Measurements from ENCODE around the gene TRIM26. TPM values are rescaled to one million over a fixed set of nuclear protein-coding genes. Genes with fewer than 3 reads are reported as not detected.

TRIM26 gene
- total and polyA plus RNA-seq, 2 experiments from 2014 or later, result 27.2 to 37.2 TPM

GRCh38 chr6:30185846-30186484, 27.2 kb downstream of the TRIM26 start:
- H3K4me1 ChIP-seq (ENCODE audit: insufficient read depth), result no peaks in the 10 kb centered on the region
- no peaks in the 10 kb centered on the region for H3K79me2 ChIP-seq
- H3K9me3 ChIP-seq (ENCODE audit: low read depth), result no peaks in the 10 kb centered on the region
- no peak overlapping the region for H3K4me2 ChIP-seq
- H3K36me3 ChIP-seq (replicated peaks; ENCODE audit: insufficient read depth, low read depth), result no peaks in the 10 kb centered on the region
- H3K4me3 ChIP-seq, result no peak overlapping the region
- no peak overlapping the region for H2AFZ ChIP-seq
- WGBS (ENCODE audit: low lambda C conversion rate, missing lambda C conversion rate), result 93% methylated on average over 19 of the region's 20 CpGs
- TF ChIP-seq EZH2 (IDR thresholded peaks at IDR 0.05; ENCODE audit: borderline replicate concordance) (no peak), EZH2phosphoT487 (IDR thresholded peaks at IDR 0.05; ENCODE audit: low read depth, severe bottlenecking, unreplicated experiment) (no peak), CTCF (IDR thresholded peaks at IDR 0.05; ENCODE audit: poor library complexity) (no peak)
- no peaks in the 10 kb centered on the region for H4K20me1 ChIP-seq (ENCODE audit: insufficient read depth, poor library complexity, severe bottlenecking)
- no peak overlapping the region for H3K27ac ChIP-seq
- H3K9me2 ChIP-seq (replicated peaks; ENCODE audit: insufficient read depth), result no peaks in the 10 kb centered on the region
- no peak for DNase-seq (ENCODE audit: low spot score)
- H3K27me3 ChIP-seq, result no peaks in the 10 kb centered on the region

- Histone ChIP-seq H3K9me3 (ENCODE audit: low read depth) (peaks cover 2% of the 10 kb centered on the region), H4K20me1 (ENCODE audit: insufficient read depth, poor library complexity, severe bottlenecking) (no peaks in the 10 kb centered on the region), H3K4me1 (ENCODE audit: insufficient read depth) (no peaks in the 10 kb centered on the region), H3K4me2 (no peak overlapping the region), H3K9me2 (replicated peaks; ENCODE audit: insufficient read depth) (no peaks in the 10 kb centered on the region), H3K27ac (no peak overlapping the region), H3K36me3 (replicated peaks; ENCODE audit: insufficient read depth, low read depth) (no peaks in the 10 kb centered on the region), H2AFZ (no peak overlapping the region), H3K27me3 (no peaks in the 10 kb centered on the region), H3K79me2 (no peaks in the 10 kb centered on the region), H3K4me3 (no peak overlapping the region)
- DNase-seq (ENCODE audit: low spot score), result no peak
- TF ChIP-seq EZH2phosphoT487 (IDR thresholded peaks at IDR 0.05; ENCODE audit: low read depth, severe bottlenecking, unreplicated experiment) (no peak), EZH2 (IDR thresholded peaks at IDR 0.05; ENCODE audit: borderline replicate concordance) (no peak), CTCF (IDR thresholded peaks at IDR 0.05; ENCODE audit: poor library complexity) (no peak)
- 99% methylated on average over 5 of the region's 5 CpGs for WGBS (ENCODE audit: low lambda C conversion rate, missing lambda C conversion rate)
These were observed 28.7 kb downstream of the TRIM26 start for GRCh38 chr6:30184417-30185031.

GRCh38 chr6:30180145-30180544, 33.1 kb downstream of the TRIM26 start:
- no peak overlapping the region for H3K4me3 ChIP-seq
- H3K9me3 ChIP-seq (ENCODE audit: low read depth), result peaks cover 5% of the 10 kb centered on the region
- no peaks in the 10 kb centered on the region for H3K9me2 ChIP-seq (replicated peaks; ENCODE audit: insufficient read depth)
- no peaks in the 10 kb centered on the region for H3K36me3 ChIP-seq (replicated peaks; ENCODE audit: insufficient read depth, low read depth)
- no peaks in the 10 kb centered on the region for H3K79me2 ChIP-seq
- WGBS (ENCODE audit: low lambda C conversion rate, missing lambda C conversion rate), result 96% methylated on average over 1 of the region's 1 CpG
- no peak for DNase-seq (ENCODE audit: low spot score)
- no peaks in the 10 kb centered on the region for H4K20me1 ChIP-seq (ENCODE audit: insufficient read depth, poor library complexity, severe bottlenecking)
- no peaks in the 10 kb centered on the region for H3K4me1 ChIP-seq (ENCODE audit: insufficient read depth)
- no peak for TF ChIP-seq EZH2 (IDR thresholded peaks at IDR 0.05; ENCODE audit: borderline replicate concordance)
- TF ChIP-seq CTCF (IDR thresholded peaks at IDR 0.05; ENCODE audit: poor library complexity), result no peak
- H3K27ac ChIP-seq, result no peak overlapping the region
- H3K27me3 ChIP-seq, result peaks cover 24% of the 10 kb centered on the region
- H3K4me2 ChIP-seq, result no peak overlapping the region
- no peak overlapping the region for H2AFZ ChIP-seq
